ENCODE data around the gene DEFB125.

- TF ChIP-seq EZH2 (IDR thresholded peaks at IDR 0.05; ENCODE audit: borderline replicate concordance, low read depth, low read length, poor library complexity, severe bottlenecking): no peak
- TF ChIP-seq, protein P1, sequence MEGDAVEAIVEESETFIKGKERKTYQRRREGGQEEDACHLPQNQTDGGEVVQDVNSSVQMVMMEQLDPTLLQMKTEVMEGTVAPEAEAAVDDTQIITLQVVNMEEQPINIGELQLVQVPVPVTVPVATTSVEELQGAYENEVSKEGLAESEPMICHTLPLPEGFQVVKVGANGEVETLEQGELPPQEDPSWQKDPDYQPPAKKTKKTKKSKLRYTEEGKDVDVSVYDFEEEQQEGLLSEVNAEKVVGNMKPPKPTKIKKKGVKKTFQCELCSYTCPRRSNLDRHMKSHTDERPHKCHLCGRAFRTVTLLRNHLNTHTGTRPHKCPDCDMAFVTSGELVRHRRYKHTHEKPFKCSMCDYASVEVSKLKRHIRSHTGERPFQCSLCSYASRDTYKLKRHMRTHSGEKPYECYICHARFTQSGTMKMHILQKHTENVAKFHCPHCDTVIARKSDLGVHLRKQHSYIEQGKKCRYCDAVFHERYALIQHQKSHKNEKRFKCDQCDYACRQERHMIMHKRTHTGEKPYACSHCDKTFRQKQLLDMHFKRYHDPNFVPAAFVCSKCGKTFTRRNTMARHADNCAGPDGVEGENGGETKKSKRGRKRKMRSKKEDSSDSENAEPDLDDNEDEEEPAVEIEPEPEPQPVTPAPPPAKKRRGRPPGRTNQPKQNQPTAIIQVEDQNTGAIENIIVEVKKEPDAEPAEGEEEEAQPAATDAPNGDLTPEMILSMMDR (conservative IDR thresholded peaks at IDR 0.05; ENCODE audit: low read depth, low read length): no peak
These were observed 26.2 kb upstream of the DEFB125 start for GRCh38 chr20:61230-61629.

Data from A673 (cell line).